Measurements from ENCODE around the gene LSM11. TPM values are rescaled to one million over a fixed set of nuclear protein-coding genes. Genes with fewer than 3 reads are reported as not detected.
A peak's percentile ranks its signal among the peaks of the same experiment; 100 is the strongest.
"Not testable (repeated sequence)": the region's sequence is repeated elsewhere in the genome, so short reads cannot be mapped to it uniquely, and the experiment has no call there.

The LSM11 gene
- total RNA-seq, 2 donors from 2014 or later = 4.5 to 7.9 TPM

DNA sequence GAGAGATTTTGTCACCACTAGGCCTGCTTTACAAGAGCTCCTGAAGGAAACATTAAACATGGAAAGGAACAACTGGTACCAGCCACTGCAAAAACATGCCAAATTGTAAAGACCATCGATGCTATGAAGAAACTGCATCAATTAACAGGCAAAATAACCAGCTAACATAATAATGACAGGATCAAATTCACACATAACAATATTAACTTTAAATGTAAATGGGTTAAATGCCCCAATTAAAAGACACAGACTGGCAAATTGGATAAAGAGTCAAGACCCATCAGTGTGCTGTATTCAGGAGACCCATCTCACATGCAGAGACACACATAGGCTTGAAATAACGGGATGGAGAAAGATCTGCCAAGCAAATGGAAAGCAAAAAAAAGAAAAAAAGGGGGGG lies 20.6 kb upstream of the LSM11 start:
- H3K9me3 Mint-ChIP-seq; DNase-seq (ENCODE audit: low spot score); H3K36me3 Mint-ChIP-seq; H3K27me3 Mint-ChIP-seq; H3K4me3 Mint-ChIP-seq; ATAC-seq; H3K27ac Mint-ChIP-seq: not testable (repeated sequence)
- peaks cover 8 to 13% of the 10 kb centered on the region in 2 donors for H3K4me1 Mint-ChIP-seq (ENCODE audit: low read depth in 2 of 2)

DNA sequence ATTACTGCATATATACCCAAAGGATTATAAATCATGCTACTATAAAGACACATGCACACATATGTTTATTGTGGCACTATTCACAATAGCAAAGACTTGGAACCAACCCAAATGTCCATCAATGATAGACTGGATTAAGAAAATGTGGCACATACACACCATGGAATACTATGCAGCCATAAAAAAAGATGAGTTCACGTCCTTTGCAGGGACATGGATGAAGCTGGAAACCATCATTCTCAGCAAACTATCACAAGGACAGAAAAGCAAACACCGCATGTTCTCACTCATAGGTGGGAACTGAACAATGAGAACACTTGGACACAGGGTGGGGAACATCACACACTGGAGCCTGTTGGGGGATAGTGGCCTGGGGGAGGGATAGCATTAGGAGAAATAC lies 16.9 kb upstream of the LSM11 start:
- H3K9me3 Mint-ChIP-seq; H3K27me3 Mint-ChIP-seq; H3K27ac Mint-ChIP-seq; H3K36me3 Mint-ChIP-seq; ATAC-seq; H3K4me3 Mint-ChIP-seq; DNase-seq (ENCODE audit: low spot score): not testable (repeated sequence)
- H3K4me1 Mint-ChIP-seq (ENCODE audit: low read depth in 2 of 2) = peaks cover 2 to 17% of the 10 kb centered on the region in 2 donors

- not testable (repeated sequence) for H3K9me3 Mint-ChIP-seq, ATAC-seq, H3K27ac Mint-ChIP-seq
Observed at GRCh38 chr5:157727858-157728257, 15.7 kb upstream of the LSM11 start.

DNA sequence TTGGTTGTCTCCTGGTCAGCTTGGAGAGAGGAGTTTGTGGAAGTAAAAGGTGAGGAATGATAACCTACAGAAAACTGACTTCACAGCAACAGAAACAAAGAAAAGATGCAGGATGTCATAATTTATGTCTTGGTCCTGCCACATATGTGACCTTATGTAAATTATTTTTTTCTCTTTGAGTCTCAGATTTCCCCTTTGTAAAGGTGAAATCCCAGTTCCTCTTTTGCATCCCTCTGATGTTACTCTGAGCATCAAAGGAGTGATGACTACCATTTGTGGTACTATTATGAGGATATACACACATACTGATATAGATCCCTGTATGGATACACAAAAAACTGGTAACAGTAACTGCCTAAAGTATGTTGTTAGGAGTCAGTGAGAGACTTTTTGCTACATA lies 13.7 kb upstream of the LSM11 start:
- no peaks in the 10 kb centered on the region for H3K9me3 Mint-ChIP-seq
- peaks cover 0 to 3% of the 10 kb centered on the region in 2 donors for H3K27me3 Mint-ChIP-seq
- DNase-seq (ENCODE audit: low spot score) (no peak), ATAC-seq (peak in 1 of 2 donors; percentile 28)
- H3K4me3 Mint-ChIP-seq = peak overlapping the region; percentile 38
- peaks cover 15 to 22% of the 10 kb centered on the region in 2 donors for H3K4me1 Mint-ChIP-seq (ENCODE audit: low read depth in 2 of 2)
- H3K36me3 Mint-ChIP-seq = peaks cover 6% of the 10 kb centered on the region
- H3K27ac Mint-ChIP-seq = peak overlapping the region in 1 of 2 donors; percentile 87

More at GRCh38 chr5:157727858-157728257, 15.7 kb upstream of the LSM11 start:
- H3K4me1 Mint-ChIP-seq (ENCODE audit: low read depth in 2 of 2) = peaks cover 14 to 24% of the 10 kb centered on the region in 2 donors
- not testable (repeated sequence) for H3K27me3 Mint-ChIP-seq; H3K4me3 Mint-ChIP-seq; H3K36me3 Mint-ChIP-seq; DNase-seq (ENCODE audit: low spot score)

- Mint-ChIP-seq H3K27me3 (no peaks in the 10 kb centered on the region), H3K4me3 (peak overlapping the region; percentile 91), H3K27ac (peak overlapping the region; percentile 87 to 98), H3K4me1 (ENCODE audit: low read depth in 2 of 2) (peaks cover 15 to 22% of the 10 kb centered on the region in 2 donors), H3K36me3 (peaks cover 6% of the 10 kb centered on the region), H3K9me3 (no peaks in the 10 kb centered on the region)
- ATAC-seq = no peak
- DNase-seq (ENCODE audit: low spot score) = no peak
Observed at GRCh38 chr5:157730900-157731271, 12.6 kb upstream of the LSM11 start.

DNA sequence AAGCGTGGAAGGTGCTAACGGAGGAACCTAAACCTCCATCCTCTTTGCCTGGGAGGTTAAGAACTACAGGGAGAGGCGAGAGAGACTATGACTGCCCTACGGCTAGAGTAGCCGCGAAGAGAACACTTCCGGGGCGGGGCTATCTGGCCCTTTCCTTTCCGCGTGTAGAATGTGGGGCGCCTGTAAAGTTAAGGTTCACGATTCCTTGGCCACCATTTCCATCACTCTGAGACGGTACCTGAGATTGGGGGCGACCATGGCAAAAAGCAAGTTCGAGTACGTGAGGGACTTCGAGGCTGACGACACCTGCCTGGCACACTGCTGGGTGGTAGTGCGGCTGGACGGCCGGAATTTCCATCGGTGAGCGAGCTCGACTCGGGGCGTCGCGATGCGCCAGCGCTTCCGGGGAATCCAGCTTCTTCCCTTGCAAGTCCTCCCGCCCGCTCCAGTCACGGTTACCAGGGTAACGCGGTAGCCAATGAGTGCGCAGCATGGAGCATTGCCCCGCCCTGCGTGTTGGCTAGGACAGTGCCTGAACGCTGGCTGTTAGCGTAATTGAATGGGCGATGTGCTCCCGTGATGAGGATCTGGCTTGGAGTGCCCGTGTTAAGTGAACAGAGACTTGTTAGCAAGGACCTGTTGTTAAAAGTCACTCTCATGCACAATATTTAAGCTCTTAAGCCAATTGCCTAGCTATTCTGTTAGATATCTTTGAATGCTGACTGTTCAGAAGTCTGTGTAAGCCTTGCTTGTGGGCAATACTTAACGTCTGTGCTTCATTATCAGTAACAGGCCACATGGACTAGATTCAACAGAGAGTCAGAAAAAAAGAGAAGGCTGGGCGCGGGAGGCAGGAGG lies 12.0 kb upstream of the LSM11 start, which contains the start of gene THG1L:
THG1L (plus strand) TSS at position 149 of the 858 bp plus-strand sequence; CDS start at position 170, 21 bp downstream.
- no peaks in the 10 kb centered on the region for H3K27me3 Mint-ChIP-seq
- peaks cover 15 to 19% of the 10 kb centered on the region in 2 donors for H3K4me1 Mint-ChIP-seq (ENCODE audit: low read depth in 2 of 2)
- ATAC-seq (peak; percentile 99), DNase-seq (ENCODE audit: low spot score) (peak; percentile 99)
- H3K9me3 Mint-ChIP-seq = no peaks in the 10 kb centered on the region
- H3K27ac Mint-ChIP-seq = peak within 1 kb of the TSS; percentile 87 to 98
- H3K36me3 Mint-ChIP-seq = peaks cover 6% of the 10 kb centered on the region
- peak within 1 kb of the TSS; percentile 91 for H3K4me3 Mint-ChIP-seq

DNA sequence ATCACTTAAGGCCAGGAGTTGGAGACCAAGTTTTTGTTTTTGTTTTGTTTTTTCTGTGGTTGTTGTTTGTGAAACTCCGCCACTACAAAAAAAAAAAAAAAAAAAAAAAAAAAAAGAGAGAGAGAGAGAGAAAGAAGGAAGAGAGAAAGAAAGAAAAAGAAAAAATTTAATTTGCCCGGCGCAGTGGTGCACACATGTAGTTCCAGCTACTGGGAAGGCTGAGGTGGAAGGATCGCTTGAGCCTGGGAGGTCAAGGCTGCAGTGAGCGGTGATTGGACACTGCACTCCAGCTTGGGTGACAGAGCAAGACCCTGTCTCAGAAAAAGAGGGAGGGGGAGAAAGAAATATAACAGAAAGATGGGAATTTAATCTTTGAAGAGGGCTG lies 11.4 kb upstream of the LSM11 start:
- ATAC-seq = no peak
- Mint-ChIP-seq H3K27me3 (no peaks in the 10 kb centered on the region), H3K27ac (peak overlapping the region; percentile 87 to 98), H3K36me3 (peaks cover 6% of the 10 kb centered on the region), H3K4me3 (peak overlapping the region; percentile 91), H3K9me3 (no peaks in the 10 kb centered on the region), H3K4me1 (ENCODE audit: low read depth in 2 of 2) (peaks cover 15 to 19% of the 10 kb centered on the region in 2 donors)
- no peak for DNase-seq (ENCODE audit: low spot score)

- peaks cover 9% of the 10 kb centered on the region for H3K36me3 Mint-ChIP-seq
- peaks cover 15 to 19% of the 10 kb centered on the region in 2 donors for H3K4me1 Mint-ChIP-seq (ENCODE audit: low read depth in 2 of 2)
- no peak for ATAC-seq
- peak overlapping the region; percentile 38 for H3K4me3 Mint-ChIP-seq
- no peaks in the 10 kb centered on the region for H3K27me3 Mint-ChIP-seq
- no peaks in the 10 kb centered on the region for H3K9me3 Mint-ChIP-seq
- no peak for DNase-seq (ENCODE audit: low spot score)
- no peak overlapping the region for H3K27ac Mint-ChIP-seq
Observed at GRCh38 chr5:157732596-157733262, 10.8 kb upstream of the LSM11 start.

DNA sequence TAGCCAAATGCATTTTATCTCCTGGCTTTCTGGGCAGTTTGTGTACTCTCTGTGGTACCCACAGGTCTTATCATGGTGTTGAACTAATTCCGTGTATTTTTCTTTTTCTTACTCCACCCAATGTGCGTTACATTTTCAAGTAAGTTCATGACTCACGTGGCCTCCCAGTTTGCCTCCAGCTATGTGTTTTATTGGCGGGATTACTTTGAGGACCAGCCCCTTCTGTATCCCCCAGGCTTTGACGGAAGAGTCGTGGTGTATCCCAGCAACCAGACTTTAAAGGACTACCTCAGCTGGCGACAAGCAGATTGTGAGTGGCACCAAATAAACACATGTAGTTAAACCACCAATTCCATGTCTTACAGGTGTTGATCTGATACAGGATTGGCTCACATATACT lies 9.1 kb upstream of the LSM11 start:
- Mint-ChIP-seq H3K4me3 (no peak overlapping the region), H3K27me3 (no peaks in the 10 kb centered on the region), H3K36me3 (peaks cover 11% of the 10 kb centered on the region), H3K27ac (no peak overlapping the region), H3K9me3 (no peaks in the 10 kb centered on the region), H3K4me1 (ENCODE audit: low read depth in 2 of 2) (peaks cover 15 to 19% of the 10 kb centered on the region in 2 donors)
- ATAC-seq (no peak), DNase-seq (ENCODE audit: low spot score) (no peak)

- Mint-ChIP-seq H3K27ac (no peak overlapping the region), H3K4me3 (no peak overlapping the region), H3K36me3 (peaks cover 11% of the 10 kb centered on the region), H3K27me3 (no peaks in the 10 kb centered on the region), H3K9me3 (no peaks in the 10 kb centered on the region), H3K4me1 (ENCODE audit: low read depth in 2 of 2) (peaks cover 13 to 15% of the 10 kb centered on the region in 2 donors)
- ATAC-seq (no peak), DNase-seq (ENCODE audit: low spot score) (no peak)
Observed at GRCh38 chr5:157735991-157736390, 7.5 kb upstream of the LSM11 start.

GRCh38 chr5:157739388-157740228 lies 3.9 kb upstream of the LSM11 start:
- Mint-ChIP-seq H3K36me3 (peaks cover 5% of the 10 kb centered on the region), H3K27me3 (no peaks in the 10 kb centered on the region), H3K4me3 (no peak overlapping the region), H3K9me3 (no peaks in the 10 kb centered on the region), H3K27ac (no peak overlapping the region), H3K4me1 (ENCODE audit: low read depth in 2 of 2) (peaks cover 14% of the 10 kb centered on the region in 2 donors)
- DNase-seq (ENCODE audit: low spot score) (no peak), ATAC-seq (no peak)

DNA sequence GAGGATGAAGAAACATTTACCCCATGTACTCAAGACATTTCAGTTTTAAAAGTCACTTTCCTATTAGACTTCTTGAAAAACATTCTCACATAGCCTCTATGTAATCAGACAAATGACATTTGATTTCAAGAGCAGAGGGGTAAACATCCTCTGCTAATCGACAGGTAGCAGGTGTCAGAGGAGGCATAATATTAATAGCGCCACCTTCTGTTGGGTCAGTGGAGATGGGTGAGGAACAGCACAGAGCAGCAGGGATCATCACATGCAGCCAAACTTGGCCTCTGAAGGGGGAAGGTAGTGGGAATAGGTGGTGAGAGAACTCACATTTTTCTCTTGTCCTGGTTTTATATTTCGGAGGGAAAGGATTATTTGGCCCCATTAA lies 3.3 kb upstream of the LSM11 start:
- Mint-ChIP-seq H3K4me1 (ENCODE audit: low read depth in 2 of 2) (peaks cover 18 to 19% of the 10 kb centered on the region in 2 donors), H3K27ac (no peak overlapping the region), H3K27me3 (no peaks in the 10 kb centered on the region), H3K9me3 (no peaks in the 10 kb centered on the region), H3K36me3 (peaks cover 5% of the 10 kb centered on the region), H3K4me3 (no peak overlapping the region)
- DNase-seq (ENCODE audit: low spot score) (no peak), ATAC-seq (no peak)

GRCh38 chr5:157741131-157741530 lies 2.4 kb upstream of the LSM11 start:
- Mint-ChIP-seq H3K27ac (no peak overlapping the region), H3K36me3 (peaks cover 5% of the 10 kb centered on the region), H3K27me3 (no peaks in the 10 kb centered on the region), H3K4me1 (ENCODE audit: low read depth in 2 of 2) (peaks cover 23 to 24% of the 10 kb centered on the region in 2 donors), H3K9me3 (no peaks in the 10 kb centered on the region), H3K4me3 (no peak overlapping the region)
- no peak for ATAC-seq
- DNase-seq (ENCODE audit: low spot score) = no peak

All from natural killer cell treated with Interleukin-12 subunit alpha and Interleukin-12 subunit beta and Interleukin-15 and Interleukin-18, amount 100 ng/mL, for 72 hours (primary cell).